HepG2 (cell line): ENCODE data around the gene PROC. TPM values are rescaled to one million over a fixed set of nuclear protein-coding genes. Genes with fewer than 3 reads are reported as not detected.
A peak's percentile ranks its signal among the peaks of the same experiment; 100 is the strongest.

Source experiments
- AKAP8 ChIP-seq: sonication (generic); formaldehyde crosslinking; IDR thresholded peaks from 2 replicates; pipeline ENCODE4 v1.5.1; 2020; ENCODE audit warnings: mild to moderate bottlenecking, missing genetic modification reagents
- CAMTA2 ChIP-seq: sonication (generic); formaldehyde crosslinking; IDR thresholded peaks from 2 replicates; pipeline ENCODE4 v1.4.0; 2020; ENCODE audit warnings: mild to moderate bottlenecking, missing genetic modification reagents, borderline replicate concordance
- CHD2 ChIP-seq: IDR thresholded peaks from 2 replicates; pipeline ENCODE4 v1.6.1; 2011; ENCODE audit warnings: low read depth, low read length, improper control_type of control experiment
- GATA4 ChIP-seq: sonication (generic); IDR thresholded peaks from 2 replicates; pipeline ENCODE4 v1.6.1; 2016; ENCODE audit warnings: antibody characterized with exemption, low read depth, borderline replicate concordance
- JUND ChIP-seq: sonication (generic); formaldehyde crosslinking; IDR thresholded peaks from 2 replicates; pipeline ENCODE4 v1.8.0; 2022; ENCODE audit warnings: mild to moderate bottlenecking, missing genetic modification reagents
- LBX2 ChIP-seq: sonication (generic); formaldehyde crosslinking; IDR thresholded peaks from 2 replicates; pipeline ENCODE4 v1.5.0; 2020; ENCODE audit warnings: missing genetic modification reagents, mild to moderate bottlenecking, borderline replicate concordance
- MIER2 ChIP-seq: IDR thresholded peaks from 2 replicates; pipeline ENCODE4 v1.6.1; 2016; ENCODE audit warnings: missing biosample characterization, missing genetic modification reagents
- NAIF1 ChIP-seq: sonication (generic); formaldehyde crosslinking; IDR thresholded peaks from 2 replicates; pipeline ENCODE4 v1.5.0; 2020; ENCODE audit warnings: mild to moderate bottlenecking, missing genetic modification reagents, borderline replicate concordance
- NBN ChIP-seq: fragments of 450-650 bp; conservative IDR thresholded peaks from 2 replicates; pipeline ENCODE4 v1.6.1; 2017
- NKX3-1 ChIP-seq: sonication (generic); formaldehyde crosslinking; IDR thresholded peaks from 2 replicates; pipeline ENCODE4 v1.5.0; 2020; ENCODE audit warnings: missing genetic modification reagents
- RAD51 ChIP-seq: fragments of 450-650 bp; IDR thresholded peaks from 2 replicates; pipeline ENCODE4 v1.6.1; 2016; ENCODE audit warnings: borderline replicate concordance
- RFXANK ChIP-seq: IDR thresholded peaks from 2 replicates; pipeline ENCODE4 v1.6.1; 2016
- SOX6 ChIP-seq, 2 experiments: fragments of 450-650 bp in 1 of 2; sonication (generic) in 1 of 2; formaldehyde crosslinking in 1 of 2; IDR thresholded peaks; 2 replicates each; pipeline versions ENCODE4 v1.4.0 to v1.6.1; 2017 to 2020; ENCODE audit warnings: antibody characterized with exemption in 1 of 2, mild to moderate bottlenecking in 1 of 2, missing genetic modification reagents in 1 of 2
- ZBTB34 ChIP-seq: sonication (generic); formaldehyde crosslinking; IDR thresholded peaks from 2 replicates; pipeline ENCODE4 v1.8.0; 2022; ENCODE audit warnings: mild to moderate bottlenecking, missing genetic modification reagents
- ZNF205 ChIP-seq: IDR thresholded peaks from 2 replicates; pipeline ENCODE4 v1.6.1; 2018; ENCODE audit warnings: missing biosample characterization, missing genetic modification reagents
- ZNF292 ChIP-seq: sonication (generic); formaldehyde crosslinking; IDR thresholded peaks from 2 replicates; pipeline ENCODE4 v1.8.1; 2022; ENCODE audit warnings: mild to moderate bottlenecking, low read depth, missing genetic modification reagents, borderline replicate concordance
- ZNF503 ChIP-seq: sonication (generic); formaldehyde crosslinking; IDR thresholded peaks from 2 replicates; pipeline ENCODE4 v1.4.0; 2020; ENCODE audit warnings: missing genetic modification reagents
- ZNF552 ChIP-seq: sonication (generic); formaldehyde crosslinking; IDR thresholded peaks from 2 replicates; pipeline ENCODE4 v1.9.0; 2022; ENCODE audit warnings: missing genetic modification reagents, mild to moderate bottlenecking, borderline replicate concordance
- ZNF598 ChIP-seq: sonication (generic); formaldehyde crosslinking; IDR thresholded peaks from 2 replicates; pipeline ENCODE4 v1.5.1; 2020; ENCODE audit warnings: mild to moderate bottlenecking, missing genetic modification reagents, borderline replicate concordance
- ZNF790 ChIP-seq: sonication (generic); formaldehyde crosslinking; IDR thresholded peaks from 2 replicates; pipeline ENCODE4 v1.8.0; 2022; ENCODE audit warnings: missing genetic modification reagents, mild to moderate bottlenecking, borderline replicate concordance
- polyA plus RNA-seq, 8 experiments: library from polyadenylated mRNA; depleted of rRNA in 3 of 8; stranded (reverse) in 7 of 8; unstranded in 1 of 8; fragments of >200 nt; fragmentation: Illumina TruSeq in 4 of 8; extraction: Trizol in 4 of 8; gene quantifications; 2 replicates each; pipeline versions ENCODE4 v1.2.1 to v1.2.3, GENCODE V29; 2011 to 2016; ENCODE audit warnings: low read depth in 4 of 8, missing spikeins in 1 of 8, mixed read lengths in 1 of 8; ENCODE audit not compliant: insufficient read depth in 1 of 8
- total RNA-seq, 5 experiments: library from RNA; depleted of rRNA; stranded (reverse); fragments of >200 nt; fragmentation: Illumina TruSeq; extraction: Trizol; gene quantifications; 2 replicates each; pipeline ENCODE4 v1.2.3, GENCODE V29; 2016; ENCODE audit warnings: low read depth in 1 of 5
- TF ChIP-seq, protein P1 (sequence below): IDR thresholded peaks from 2 replicates; pipeline ENCODE4 v1.6.1; 2016; ENCODE audit warnings: missing genetic modification reagents, missing compliant biosample characterization
- TF ChIP-seq, protein P2 (sequence below): sonication (generic); formaldehyde crosslinking; IDR thresholded peaks from 2 replicates; pipeline ENCODE4 v1.5.0; 2020; ENCODE audit warnings: missing genetic modification reagents, mild to moderate bottlenecking, borderline replicate concordance
- TF ChIP-seq, protein P3 (sequence below): sonication (generic); formaldehyde crosslinking; IDR thresholded peaks from 2 replicates; pipeline ENCODE4 v1.4.0; 2020; ENCODE audit warnings: missing genetic modification reagents, low read depth, mild to moderate bottlenecking, borderline replicate concordance

Gene PROC
- total and polyA plus RNA-seq, 2 of the 13 experiments (the other 11 are each of a cell fraction or from before 2014, with no cell fraction given): 134 to 185 TPM

DNA sequence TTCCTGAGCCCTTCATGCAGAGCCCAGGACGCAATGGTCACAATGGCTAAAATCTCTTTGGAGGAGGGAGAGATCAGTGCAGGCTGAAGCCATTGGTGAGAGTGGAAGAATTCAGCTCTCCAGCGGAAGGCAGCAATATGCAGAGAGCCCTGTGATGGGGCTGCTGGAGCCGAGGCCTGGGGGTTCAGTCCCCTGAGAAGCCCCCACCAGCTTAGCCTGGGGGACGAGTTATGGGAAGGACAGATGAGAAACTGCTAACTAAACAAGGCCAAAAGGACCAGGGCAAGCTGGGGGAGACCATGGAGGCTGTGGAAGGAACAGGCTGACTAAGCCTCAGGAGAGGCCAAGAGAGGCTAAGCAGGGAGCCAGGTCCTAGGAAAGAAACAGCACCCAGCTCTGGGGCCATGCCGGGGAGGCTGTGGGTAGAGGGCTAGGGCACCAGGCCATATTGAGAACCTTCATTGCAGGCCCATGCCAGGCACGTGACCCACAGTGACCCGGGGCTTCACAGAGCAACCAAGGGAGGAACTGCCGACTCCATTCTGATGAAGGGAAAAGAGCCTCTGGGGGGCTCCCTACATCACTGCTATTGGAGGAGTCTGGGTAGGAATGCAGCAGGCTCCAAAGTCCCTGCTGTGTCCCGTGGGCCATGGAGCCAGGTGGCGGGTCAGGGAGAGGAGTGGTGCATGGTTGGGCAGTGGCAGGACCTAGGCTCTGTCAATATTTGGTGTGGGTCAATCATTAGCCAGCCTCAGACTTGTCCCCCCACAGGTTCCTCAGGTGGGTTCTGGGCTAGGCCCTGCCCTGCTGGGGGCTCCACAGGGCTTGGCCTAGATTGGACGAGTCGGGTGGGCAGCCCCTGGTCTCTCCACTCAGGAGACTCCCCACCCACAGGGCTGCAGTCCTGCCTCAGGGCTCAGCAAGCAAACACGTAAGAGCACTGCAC, 19.8 kb downstream of the PROC start (continued):
- TF ChIP-seq, protein P1, sequence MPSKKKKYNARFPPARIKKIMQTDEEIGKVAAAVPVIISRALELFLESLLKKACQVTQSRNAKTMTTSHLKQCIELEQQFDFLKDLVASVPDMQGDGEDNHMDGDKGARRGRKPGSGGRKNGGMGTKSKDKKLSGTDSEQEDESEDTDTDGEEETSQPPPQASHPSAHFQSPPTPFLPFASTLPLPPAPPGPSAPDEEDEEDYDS (CRISPR knock-in tag): peak; percentile 83
- TF ChIP-seq ZBTB34 (CRISPR knock-in tag) (peak; percentile 92), JUND (CRISPR knock-in tag) (peak; percentile 55), CHD2 (peak; percentile 48; the same call in 1 of the 2 replicates), ZNF205 (CRISPR knock-in tag) (0 out of 2 replicates have a peak, but pooled peaks have one; percentile 58), CAMTA2 (CRISPR knock-in tag) (peak; percentile 48; the same call in 1 of the 2 replicates), MIER2 (CRISPR knock-in tag) (peak; percentile 78), LBX2 (CRISPR knock-in tag) (0 out of 2 replicates have a peak, but pooled peaks have one; percentile 36), GATA4 (peak; percentile 71), ZNF598 (CRISPR knock-in tag) (peak; percentile 70; the same call in 1 of the 2 replicates), ZNF292 (CRISPR knock-in tag) (peak; percentile 91), SOX6 (IDR thresholded peaks at IDR 0.05) (no peak), SOX6 (CRISPR knock-in tag; IDR thresholded peaks at IDR 0.05) (peak; percentile 91), RAD51 (peak; percentile 72), AKAP8 (CRISPR knock-in tag) (0 out of 2 replicates have a peak, but pooled peaks have one; percentile 10), NAIF1 (CRISPR knock-in tag) (peak; percentile 30; the same call in 1 of the 2 replicates), ZNF790 (CRISPR knock-in tag) (no peak), NKX3-1 (CRISPR knock-in tag) (peak; percentile 61; the same call in 1 of the 2 replicates), ZNF552 (CRISPR knock-in tag) (peak; percentile 76; the same call in 1 of the 2 replicates), NBN (no peak), RFXANK (CRISPR knock-in tag) (0 out of 2 replicates have a peak, but pooled peaks have one; percentile 19), ZNF503 (CRISPR knock-in tag) (peak; percentile 84)
- TF ChIP-seq, protein P2, sequence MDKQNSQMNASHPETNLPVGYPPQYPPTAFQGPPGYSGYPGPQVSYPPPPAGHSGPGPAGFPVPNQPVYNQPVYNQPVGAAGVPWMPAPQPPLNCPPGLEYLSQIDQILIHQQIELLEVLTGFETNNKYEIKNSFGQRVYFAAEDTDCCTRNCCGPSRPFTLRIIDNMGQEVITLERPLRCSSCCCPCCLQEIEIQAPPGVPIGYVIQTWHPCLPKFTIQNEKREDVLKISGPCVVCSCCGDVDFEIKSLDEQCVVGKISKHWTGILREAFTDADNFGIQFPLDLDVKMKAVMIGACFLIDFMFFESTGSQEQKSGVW (CRISPR knock-in tag): no peak
- TF ChIP-seq, protein P3, sequence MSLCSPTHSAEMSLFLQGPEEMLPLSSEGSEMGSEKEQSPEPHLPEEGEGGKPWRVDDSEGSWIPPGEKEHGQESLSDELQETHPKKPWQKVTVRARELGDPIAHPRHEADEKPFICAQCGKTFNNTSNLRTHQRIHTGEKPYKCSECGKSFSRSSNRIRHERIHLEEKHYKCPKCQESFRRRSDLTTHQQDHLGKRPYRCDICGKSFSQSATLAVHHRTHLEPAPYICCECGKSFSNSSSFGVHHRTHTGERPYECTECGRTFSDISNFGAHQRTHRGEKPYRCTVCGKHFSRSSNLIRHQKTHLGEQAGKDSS: peak; percentile 91; the same call in 1 of the 2 replicates
